Spleen (tissue), 11 donors: ENCODE results near the gene INSR. TPM values are rescaled to one million over a fixed set of nuclear protein-coding genes. Genes with fewer than 3 reads are reported as not detected.
"Not testable (repeated sequence)": the region's sequence is repeated elsewhere in the genome, so short reads cannot be mapped to it uniquely, and the experiment has no call there.

ENCODE experiments used
- DNase-seq: peaks from one replicate; pipeline ENCODE4 v3.0.0-alpha.2; 2020
- H3K27ac ChIP-seq, 8 donors: fragments of 200-600 bp; sonication (generic) in 7 of 8; 1 replicate in 4 of 8; 2 replicates in 4 of 8; pipeline versions ENCODE4 v1.5.0 to v1.8.0; 2016 to 2021; ENCODE audit warnings: inconsistent platforms in 4 of 8, mild to moderate bottlenecking in 4 of 8, moderate library complexity in 1 of 8
- H3K27me3 ChIP-seq, 7 donors: fragments of 200-600 bp; sonication (generic) in 6 of 7; replicated peaks in 1 of 7; 1 replicate in 4 of 7; 2 replicates in 3 of 7; pipeline versions ENCODE4 v1.5.0 to v1.8.0; 2016 to 2021; ENCODE audit warnings: inconsistent platforms in 3 of 7, mild to moderate bottlenecking in 1 of 7
- H3K36me3 ChIP-seq, 6 donors: fragments of 200-600 bp; sonication (generic) in 5 of 6; 1 replicate in 4 of 6; 2 replicates in 2 of 6; pipeline versions ENCODE4 v1.5.0 to v1.8.0; 2016 to 2021; ENCODE audit warnings: inconsistent platforms in 2 of 6
- H3K4me1 ChIP-seq, 6 donors: fragments of 200-600 bp; sonication (generic) in 5 of 6; 1 replicate in 3 of 6; 2 replicates in 3 of 6; pipeline versions ENCODE4 v1.5.0 to v1.8.0; 2016 to 2021; ENCODE audit warnings: inconsistent platforms in 3 of 6
- H3K4me3 ChIP-seq, 8 donors: fragments of 200-600 bp; sonication (generic) in 7 of 8; 1 replicate in 4 of 8; 2 replicates in 4 of 8; pipeline versions ENCODE4 v1.5.0 to v1.8.0; 2016 to 2021; ENCODE audit warnings: inconsistent platforms in 4 of 8, mild to moderate bottlenecking in 4 of 8, moderate library complexity in 2 of 8
- H3K9me3 ChIP-seq, 8 donors: fragments of 200-600 bp; sonication (generic) in 7 of 8; 1 replicate in 4 of 8; 2 replicates in 4 of 8; pipeline versions ENCODE4 v1.5.0 to v1.8.0; 2016 to 2021; ENCODE audit warnings: inconsistent platforms in 4 of 8
- CTCF ChIP-seq, 11 experiments: fragments of 200-600 bp in 7 of 11; fragments of 450-650 bp in 4 of 11; sonication (generic) in 4 of 11; IDR thresholded peaks in 8 of 11; conservative IDR thresholded peaks in 3 of 11; 1 replicate in 7 of 11; 2 replicates in 4 of 11; pipeline versions ENCODE4 v1.4.0 to v1.8.0; 2016 to 2021; ENCODE audit warnings: antibody characterized with exemption in 11 of 11, inconsistent platforms in 4 of 11, mild to moderate bottlenecking in 1 of 11
- POLR2A ChIP-seq, 3 donors: fragments of 450-650 bp; IDR thresholded peaks; one replicate each; pipeline ENCODE4 v1.5.1; 2017; ENCODE audit warnings: antibody characterized with exemption in 3 of 3, mild to moderate bottlenecking in 1 of 3
- POLR2AphosphoS5 ChIP-seq, 3 donors: sonication (generic); formaldehyde crosslinking; IDR thresholded peaks; one replicate each; pipeline ENCODE4 v1.5.1; 2017; ENCODE audit warnings: antibody characterized with exemption in 3 of 3
- WGBS, 5 donors: extraction: QIAGEN DNeasy Blood & Tissue Kit in 3 of 5; methylation state at CpG; one replicate each; pipeline versions ENCODE4 v1.1.5 to v1.1.7; 2013 to 2018; 5-methylcytosine and 5-hydroxymethylcytosine counted together
- intact Hi-C: fragments of 100-400 bp; cut with DNase I; formaldehyde crosslinking; loops from one replicate; pipeline ENCODE4 v1.15.0; 2023; ENCODE audit warnings: low total_unique reads
- polyA plus RNA-seq, 3 donors: library from polyadenylated mRNA; stranded (reverse); fragments of 200-250 nt; gene quantifications; one replicate each; pipeline ENCODE4 v1.2.1, GENCODE V29; 2013
- total RNA-seq, 7 donors: library from RNA; depleted of rRNA in 3 of 7; stranded (reverse); fragments of >200 nt in 3 of 7; fragmentation: NEBNext Ultra II Directional in 4 of 7; extraction: Animal tissue kit (Norgen Biotek cat#: 25700) in 4 of 7; gene quantifications; one replicate each; pipeline versions ENCODE4 v1.1.0 to v1.2.1, GENCODE V29; 2016 to 2021
- donor health status: healthy with polysubstance abuse.
- donor health status: DM: no; HTN: no; CAD: no; lungs with moderate emphysema.
- donor health status: DM: no; HTN: no; CAD: no.
- donor health status: Bipolar disorder and iron deficiency.
- donor health status: healthy.
- donor health status: DM: no; HTN: no; CAD: no.
- donor health status: DM: yes; HTN: yes; CAD: no.

INSR gene
- total and polyA plus RNA-seq, 10 donors, result 7.6 to 467 (median 228) TPM

- H3K27me3 ChIP-seq, H3K36me3 ChIP-seq, H3K9me3 ChIP-seq, H3K4me3 ChIP-seq, DNase-seq, intact Hi-C loops: not testable (repeated sequence)
- H3K27ac ChIP-seq, result peak overlapping the region in 6 of 8 donors; percentile 26 to 71 (median 48)
- peaks cover 18 to 86% (median 59%) of the 10 kb centered on the region in 6 donors for H3K4me1 ChIP-seq
- 72 to 85% (median 78%) methylated on average over 3 of the region's 3 CpGs for WGBS, 5 donors
- peak in 1 of 3 donors; percentile 34 for TF ChIP-seq POLR2AphosphoS5 (IDR thresholded peaks at IDR 0.05)
Observed at GRCh38 chr19:7209036-7209435, 85.2 kb downstream of the INSR start.

GRCh38 chr19:7203332-7203731 is 90.9 kb downstream of the INSR start:
- WGBS, 5 donors, result 85 to 90% (median 88%) methylated on average over 12 of the region's 12 CpGs
- no peak overlapping the region for H3K27ac ChIP-seq
- no peak for TF ChIP-seq POLR2A (IDR thresholded peaks at IDR 0.05)

GRCh38 chr19:7202888-7203287 is 91.3 kb downstream of the INSR start:
- intact Hi-C loops, result no loop called here
- TF ChIP-seq POLR2AphosphoS5 (IDR thresholded peaks at IDR 0.05) (no peak), POLR2A (IDR thresholded peaks at IDR 0.05) (no peak), CTCF (IDR thresholded peaks at IDR 0.05 in 8 of 11, conservative IDR thresholded peaks at IDR 0.05 in 3 of 11) (no peak)
- no peaks in the 10 kb centered on the region for H3K36me3 ChIP-seq
- peaks cover 5 to 64% (median 33%) of the 10 kb centered on the region in 6 donors for H3K4me1 ChIP-seq
- H3K27ac ChIP-seq, result no peak overlapping the region
- no peak for DNase-seq
- H3K4me3 ChIP-seq, result no peak overlapping the region
- peaks cover 0 to 7% (median 0%) of the 10 kb centered on the region in 7 donors for H3K27me3 ChIP-seq
- WGBS, 5 donors, result 79 to 98% (median 91%) methylated on average over 2 of the region's 2 CpGs
- no peaks in the 10 kb centered on the region for H3K9me3 ChIP-seq

More at GRCh38 chr19:7203332-7203731, 90.9 kb downstream of the INSR start:
- peaks cover 0 to 5% (median 0%) of the 10 kb centered on the region in 7 donors for H3K27me3 ChIP-seq
- H3K9me3 ChIP-seq, result no peaks in the 10 kb centered on the region
- H3K36me3 ChIP-seq, result no peaks in the 10 kb centered on the region
- no peak overlapping the region for H3K4me3 ChIP-seq
- peaks cover 5 to 66% (median 33%) of the 10 kb centered on the region in 6 donors for H3K4me1 ChIP-seq
- no peak for DNase-seq
- intact Hi-C loops, result no loop called here

GRCh38 chr19:7200736-7201135 is 93.5 kb downstream of the INSR start:
- intact Hi-C loops, result no loop called here
- no peaks in the 10 kb centered on the region for H3K36me3 ChIP-seq
- DNase-seq, result no peak
- H3K27ac ChIP-seq, result no peak overlapping the region
- no peaks in the 10 kb centered on the region for H3K9me3 ChIP-seq
- WGBS, 5 donors, result 48 to 75% (median 58%) methylated on average over 4 of the region's 4 CpGs
- H3K4me3 ChIP-seq, result no peak overlapping the region
- peaks cover 0 to 7% (median 0%) of the 10 kb centered on the region in 7 donors for H3K27me3 ChIP-seq
- no peak for TF ChIP-seq POLR2A (IDR thresholded peaks at IDR 0.05)
- no peak for TF ChIP-seq CTCF (IDR thresholded peaks at IDR 0.05 in 8 of 11, conservative IDR thresholded peaks at IDR 0.05 in 3 of 11)
- no peak for TF ChIP-seq POLR2AphosphoS5 (IDR thresholded peaks at IDR 0.05)
- H3K4me1 ChIP-seq, result peaks cover 5 to 64% (median 36%) of the 10 kb centered on the region in 6 donors

- TF ChIP-seq POLR2A (IDR thresholded peaks at IDR 0.05), result no peak
- no peak for TF ChIP-seq POLR2AphosphoS5 (IDR thresholded peaks at IDR 0.05)
- no peak for TF ChIP-seq CTCF (IDR thresholded peaks at IDR 0.05 in 8 of 11, conservative IDR thresholded peaks at IDR 0.05 in 3 of 11)
- Histone ChIP-seq H3K27ac (no peak overlapping the region), H3K4me1 (peaks cover 5 to 62% (median 31%) of the 10 kb centered on the region in 6 donors), H3K9me3 (no peaks in the 10 kb centered on the region), H3K36me3 (no peaks in the 10 kb centered on the region), H3K4me3 (no peak overlapping the region), H3K27me3 (peaks cover 0 to 7% (median 0%) of the 10 kb centered on the region in 7 donors)
- no peak for DNase-seq
- intact Hi-C loops, result loop anchor here (10.0 kb wide), 1 partner anchor 95 kb away; the partner anchor contains the start of gene INSR
- 76 to 80% (median 78%) methylated on average over 14 of the region's 14 CpGs for WGBS, 5 donors
Observed at GRCh38 chr19:7199613-7200533, 94.3 kb downstream of the INSR start.
